Lung (tissue), 12 donors: ENCODE measurements around the gene ARHGAP31. TPM values are rescaled to one million over a fixed set of nuclear protein-coding genes. Genes with fewer than 3 reads are reported as not detected.

Experiments used
- ATAC-seq: fragments of 200-7000 bp; cut with Tn5 transposase; one replicate; pipeline ENCODE4 v1.9.1; 2020; ENCODE audit warnings: moderate number of reproducible peaks; ENCODE audit not compliant: insufficient read depth, low FRiP score
- DNase-seq, 3 donors: peaks; one replicate each; pipeline ENCODE4 v3.0.0-alpha.2; 2013 to 2017
- H3K27ac ChIP-seq, 2 donors: one replicate each; pipeline ENCODE4 v1.5.1; 2013; ENCODE audit warnings: mild to moderate bottlenecking in 2 of 2, moderate library complexity in 2 of 2, control low read depth in 1 of 2, inconsistent platforms in 1 of 2, low read depth in 1 of 2, low read length in 1 of 2
- H3K27me3 ChIP-seq, 3 donors: one replicate each; pipeline ENCODE4 v1.5.1; 2013; ENCODE audit warnings: low read length in 2 of 3; ENCODE audit not compliant: control insufficient read depth in 3 of 3, insufficient read depth in 3 of 3
- H3K36me3 ChIP-seq, 4 donors: one replicate each; pipeline ENCODE4 v1.5.1; 2013; ENCODE audit warnings: low read length in 4 of 4, mild to moderate bottlenecking in 1 of 4, moderate library complexity in 1 of 4; ENCODE audit not compliant: control insufficient read depth in 4 of 4, insufficient read depth in 4 of 4
- H3K4me1 ChIP-seq, 5 donors: one replicate each; pipeline ENCODE4 v1.5.1; 2013; ENCODE audit warnings: low read length in 5 of 5, mild to moderate bottlenecking in 2 of 5, moderate library complexity in 1 of 5; ENCODE audit not compliant: control insufficient read depth in 5 of 5, insufficient read depth in 5 of 5
- H3K4me3 ChIP-seq: one replicate; pipeline ENCODE4 v1.5.1; 2013; ENCODE audit warnings: mild to moderate bottlenecking, control low read depth, moderate library complexity
- H3K9ac ChIP-seq, 2 donors: one replicate each; pipeline ENCODE4 v1.5.1; 2013; ENCODE audit warnings: low read length in 2 of 2, control low read depth in 1 of 2; ENCODE audit not compliant: insufficient read depth in 1 of 2
- H3K9me3 ChIP-seq, 4 donors: one replicate each; pipeline ENCODE4 v1.5.1; 2013; ENCODE audit warnings: low read length in 3 of 4, mild to moderate bottlenecking in 1 of 4, moderate library complexity in 1 of 4; ENCODE audit not compliant: control insufficient read depth in 4 of 4, insufficient read depth in 3 of 4
- WGBS, 2 donors: extraction: QIAGEN DNeasy Blood & Tissue Kit; methylation state at CpG; one replicate each; pipeline ENCODE4 v1.1.7; 2013; 5-methylcytosine and 5-hydroxymethylcytosine counted together
- polyA plus RNA-seq, 2 donors: library from polyadenylated mRNA; stranded (reverse); fragments of 200-250 nt; gene quantifications; one replicate each; pipeline ENCODE4 v1.2.1, GENCODE V29; 2013
- total RNA-seq, 2 donors: library from RNA; depleted of rRNA in 1 of 2; stranded (reverse); fragments of >200 nt in 1 of 2; gene quantifications; one replicate each; pipeline ENCODE4 v1.2.1, GENCODE V29; 2014 to 2021
- TF ChIP-seq, protein P1 (sequence below): IDR thresholded peaks from 2 replicates; pipeline ENCODE4 v1.5.1; 2012; ENCODE audit warnings: mild to moderate bottlenecking; ENCODE audit errors: control extremely low read depth, extremely low read depth
- donor health status: control.
- donor health status: control.
- donor health status: Bipolar disorder and iron deficiency.
- donor health status: healthy.
- donor health status: DM: yes; HTN: yes; CAD: no.

ARHGAP31 gene
- total and polyA plus RNA-seq, 4 donors = 11.6 to 58.5 (median 31.7) TPM

DNA sequence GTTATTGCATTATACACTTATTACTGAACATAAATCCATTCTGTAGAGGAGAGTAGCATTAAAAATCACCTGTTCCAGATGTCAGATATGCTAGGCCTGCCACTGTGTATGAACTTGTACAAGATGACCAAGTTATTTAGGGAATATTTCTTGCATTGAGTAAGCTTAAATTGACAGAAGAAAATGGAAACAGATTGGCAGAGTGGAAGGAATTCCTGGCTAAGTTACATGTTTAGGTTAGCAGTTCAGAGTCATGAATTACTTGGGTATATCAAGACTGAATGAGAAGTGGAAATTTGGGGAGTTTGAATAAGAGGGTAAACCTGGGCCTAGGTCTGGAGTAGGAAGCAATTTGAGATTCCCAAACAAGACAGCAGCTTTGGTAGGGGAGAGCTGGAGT, 44.6 kb downstream of the ARHGAP31 start:
- no peak for DNase-seq
- Histone ChIP-seq H3K36me3 (peaks cover 0 to 4% (median 3%) of the 10 kb centered on the region in 4 donors), H3K4me1 (peaks cover under 1 to 14% (median 10%) of the 10 kb centered on the region in 5 donors), H3K4me3 (no peak overlapping the region), H3K9ac (no peak overlapping the region), H3K27ac (no peak overlapping the region), H3K9me3 (no peaks in the 10 kb centered on the region), H3K27me3 (no peaks in the 10 kb centered on the region)
- TF ChIP-seq, protein P1, sequence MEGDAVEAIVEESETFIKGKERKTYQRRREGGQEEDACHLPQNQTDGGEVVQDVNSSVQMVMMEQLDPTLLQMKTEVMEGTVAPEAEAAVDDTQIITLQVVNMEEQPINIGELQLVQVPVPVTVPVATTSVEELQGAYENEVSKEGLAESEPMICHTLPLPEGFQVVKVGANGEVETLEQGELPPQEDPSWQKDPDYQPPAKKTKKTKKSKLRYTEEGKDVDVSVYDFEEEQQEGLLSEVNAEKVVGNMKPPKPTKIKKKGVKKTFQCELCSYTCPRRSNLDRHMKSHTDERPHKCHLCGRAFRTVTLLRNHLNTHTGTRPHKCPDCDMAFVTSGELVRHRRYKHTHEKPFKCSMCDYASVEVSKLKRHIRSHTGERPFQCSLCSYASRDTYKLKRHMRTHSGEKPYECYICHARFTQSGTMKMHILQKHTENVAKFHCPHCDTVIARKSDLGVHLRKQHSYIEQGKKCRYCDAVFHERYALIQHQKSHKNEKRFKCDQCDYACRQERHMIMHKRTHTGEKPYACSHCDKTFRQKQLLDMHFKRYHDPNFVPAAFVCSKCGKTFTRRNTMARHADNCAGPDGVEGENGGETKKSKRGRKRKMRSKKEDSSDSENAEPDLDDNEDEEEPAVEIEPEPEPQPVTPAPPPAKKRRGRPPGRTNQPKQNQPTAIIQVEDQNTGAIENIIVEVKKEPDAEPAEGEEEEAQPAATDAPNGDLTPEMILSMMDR = no peak
- ATAC-seq = no peak

DNA sequence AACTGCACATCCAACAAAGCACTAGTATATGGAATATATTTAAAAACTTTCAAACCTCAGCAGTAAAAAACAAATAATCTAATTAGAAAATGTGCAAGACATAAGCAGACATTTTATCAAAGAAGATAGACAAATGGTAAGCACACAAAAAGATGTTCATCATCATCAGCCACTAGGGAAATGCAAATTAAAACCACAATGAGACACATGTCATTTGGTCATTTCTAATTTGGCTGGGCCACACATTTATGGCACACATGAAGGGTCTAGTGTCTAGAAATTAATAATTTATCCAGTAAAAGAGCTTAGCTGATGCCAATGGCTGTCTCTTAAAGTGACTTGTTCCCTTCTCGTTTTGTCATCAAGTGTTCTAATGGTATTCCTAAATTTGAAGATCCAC, 45.8 kb downstream of the ARHGAP31 start:
- DNase-seq = no peak
- Histone ChIP-seq H3K27me3 (no peaks in the 10 kb centered on the region), H3K9me3 (no peaks in the 10 kb centered on the region), H3K36me3 (peaks cover 0 to 3% (median 1%) of the 10 kb centered on the region in 4 donors), H3K9ac (no peak overlapping the region), H3K27ac (no peak overlapping the region), H3K4me1 (peaks cover 0 to 11% (median 0%) of the 10 kb centered on the region in 5 donors), H3K4me3 (no peak overlapping the region)
- TF ChIP-seq, protein P1 = no peak
- 78 to 86% methylated on average over 1 of the region's 1 CpG for WGBS, 2 donors
- no peak for ATAC-seq

DNA sequence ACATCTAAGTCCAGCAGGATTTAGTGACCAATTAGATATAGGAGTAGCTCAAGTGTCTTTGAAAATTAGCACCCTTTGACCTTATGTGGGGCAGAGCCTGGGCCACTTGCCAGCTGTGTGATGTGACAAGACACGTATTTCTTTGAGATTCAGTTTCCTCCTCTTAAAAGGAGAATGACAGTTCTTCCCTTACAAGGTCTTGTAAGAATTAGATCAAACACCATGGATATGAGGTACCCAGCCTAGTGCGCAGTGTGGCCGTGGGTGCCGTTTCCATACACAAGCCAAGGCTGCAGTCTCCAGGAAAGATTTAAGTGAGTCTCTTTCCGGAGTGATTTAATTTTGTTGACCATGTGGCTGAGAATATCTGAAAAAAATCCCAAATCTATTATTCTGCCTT, 46.3 kb downstream of the ARHGAP31 start:
- WGBS, 2 donors = 70 to 73% methylated on average over 5 of the region's 5 CpGs

More for the DNA sequence above, 46.3 kb downstream of the ARHGAP31 start:
- Histone ChIP-seq H3K27ac (no peak overlapping the region), H3K9me3 (no peaks in the 10 kb centered on the region), H3K4me1 (peaks cover 0 to 15% (median 0%) of the 10 kb centered on the region in 5 donors), H3K9ac (no peak overlapping the region), H3K27me3 (no peaks in the 10 kb centered on the region), H3K36me3 (peaks cover 0 to 3% (median 1%) of the 10 kb centered on the region in 4 donors), H3K4me3 (no peak overlapping the region)
- TF ChIP-seq, protein P1 = no peak
- no peak for DNase-seq
- no peak for ATAC-seq
